ENCODE results near the gene ZBTB25.

Gene ZBTB25

DNA sequence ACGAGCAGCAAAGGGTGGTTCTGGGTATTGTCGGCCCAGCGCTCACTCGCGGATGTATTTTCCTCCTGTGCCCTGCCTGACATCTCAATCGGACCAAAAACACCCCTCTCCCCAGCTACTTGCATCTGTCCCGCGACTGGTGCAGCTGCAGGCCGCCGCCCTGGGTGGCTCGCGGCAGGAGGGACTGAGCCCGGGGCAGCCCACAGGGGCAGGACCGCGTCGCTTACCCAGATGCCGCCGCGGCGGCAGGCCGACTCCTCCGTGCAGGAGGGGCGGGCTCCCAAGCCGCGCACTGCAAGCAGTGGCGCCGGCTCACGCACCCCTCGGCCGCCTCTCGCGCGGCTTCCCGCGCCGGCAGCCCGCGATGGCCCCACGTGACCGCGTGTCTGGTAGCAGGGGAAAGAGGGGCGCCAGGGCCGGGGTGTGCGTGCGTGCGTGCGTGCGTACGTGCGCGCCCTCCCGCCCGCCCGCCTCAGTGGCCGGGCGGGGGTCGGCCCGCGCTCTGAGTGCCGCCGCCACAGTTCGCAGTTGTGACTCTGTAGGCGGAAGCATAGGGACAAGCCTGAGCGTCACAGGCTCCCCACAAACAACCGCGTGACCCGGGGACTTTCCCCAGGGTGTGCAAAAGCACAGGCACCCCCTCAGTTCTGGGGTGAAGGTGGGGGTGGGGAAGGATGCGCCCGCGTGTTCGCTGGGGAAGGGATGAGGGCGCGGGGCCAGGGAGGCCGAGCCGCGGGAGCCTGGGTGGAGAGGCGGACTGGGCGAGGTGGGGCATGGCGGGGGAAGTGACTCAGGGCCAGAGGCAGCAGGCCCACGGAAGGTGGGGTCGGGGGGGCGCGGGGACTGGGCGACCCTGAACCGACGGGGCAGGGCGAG lies at the start of gene ZBTB25:
Gene ZBTB25 (minus strand): TSS at position 405 of the 876 bp plus-strand sequence. CDS start 13,305 bp downstream, outside the sequence.
- Mint-ChIP-seq H3K27ac (peak within 1 kb of the TSS; percentile 100), H3K27me3 (ENCODE audit: low read depth, poor library complexity) (no peaks in the 10 kb centered on the region), H3K36me3 (ENCODE audit: low read depth) (no peaks in the 10 kb centered on the region), H3K4me1 (peaks cover 69% of the 10 kb centered on the region), H3K9me3 (no peaks in the 10 kb centered on the region), H3K4me3 (peak within 1 kb of the TSS; percentile 91)
- TF ChIP-seq, protein P1, sequence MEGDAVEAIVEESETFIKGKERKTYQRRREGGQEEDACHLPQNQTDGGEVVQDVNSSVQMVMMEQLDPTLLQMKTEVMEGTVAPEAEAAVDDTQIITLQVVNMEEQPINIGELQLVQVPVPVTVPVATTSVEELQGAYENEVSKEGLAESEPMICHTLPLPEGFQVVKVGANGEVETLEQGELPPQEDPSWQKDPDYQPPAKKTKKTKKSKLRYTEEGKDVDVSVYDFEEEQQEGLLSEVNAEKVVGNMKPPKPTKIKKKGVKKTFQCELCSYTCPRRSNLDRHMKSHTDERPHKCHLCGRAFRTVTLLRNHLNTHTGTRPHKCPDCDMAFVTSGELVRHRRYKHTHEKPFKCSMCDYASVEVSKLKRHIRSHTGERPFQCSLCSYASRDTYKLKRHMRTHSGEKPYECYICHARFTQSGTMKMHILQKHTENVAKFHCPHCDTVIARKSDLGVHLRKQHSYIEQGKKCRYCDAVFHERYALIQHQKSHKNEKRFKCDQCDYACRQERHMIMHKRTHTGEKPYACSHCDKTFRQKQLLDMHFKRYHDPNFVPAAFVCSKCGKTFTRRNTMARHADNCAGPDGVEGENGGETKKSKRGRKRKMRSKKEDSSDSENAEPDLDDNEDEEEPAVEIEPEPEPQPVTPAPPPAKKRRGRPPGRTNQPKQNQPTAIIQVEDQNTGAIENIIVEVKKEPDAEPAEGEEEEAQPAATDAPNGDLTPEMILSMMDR (IDR thresholded peaks at IDR 0.05) = no peak
- peak; percentile 85 for DNase-seq

DNA sequence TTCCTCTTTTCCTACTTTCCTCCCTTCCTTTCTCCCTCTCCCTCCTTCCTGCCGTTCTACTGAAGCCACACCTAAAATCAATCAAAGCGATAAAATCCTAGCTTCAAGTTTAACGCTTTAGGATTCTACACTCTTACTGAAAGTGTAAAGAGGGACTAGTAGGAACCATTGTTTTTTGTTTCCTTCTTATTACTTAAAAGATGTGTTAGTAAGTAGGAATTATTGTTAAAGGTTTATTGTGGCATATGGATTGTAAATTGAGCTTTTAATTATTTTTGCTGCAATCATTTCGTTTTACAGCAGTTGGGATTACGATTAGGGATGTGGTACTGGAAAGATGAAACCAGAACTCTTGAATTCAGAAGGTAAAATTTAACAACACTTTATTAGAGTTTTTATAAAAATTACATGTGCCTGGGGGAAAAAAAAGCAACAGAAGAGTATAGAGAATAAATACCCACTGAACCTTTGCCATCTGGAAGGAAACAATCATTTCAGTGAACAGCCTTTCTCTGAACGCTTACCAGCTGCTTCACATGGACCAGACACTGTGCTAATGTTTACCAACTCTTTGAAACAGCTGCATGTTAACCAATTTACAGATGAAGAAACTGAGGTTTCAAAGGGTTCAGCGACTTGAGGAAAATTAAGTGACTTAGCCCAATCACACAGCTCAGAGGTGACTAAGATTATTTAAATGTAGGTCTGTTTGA lies 47.1 kb upstream of the ZBTB25 start:
- Mint-ChIP-seq H3K4me3 (peak overlapping the region; percentile 51), H3K27ac (no peak overlapping the region), H3K9me3 (no peaks in the 10 kb centered on the region), H3K36me3 (ENCODE audit: low read depth) (no peaks in the 10 kb centered on the region), H3K27me3 (ENCODE audit: low read depth, poor library complexity) (peaks cover 47% of the 10 kb centered on the region), H3K4me1 (peaks cover 9% of the 10 kb centered on the region)
- TF ChIP-seq, protein P1 (IDR thresholded peaks at IDR 0.05) = no peak
- no peak for DNase-seq

- no peak within 1 kb of the TSS for H3K27ac Mint-ChIP-seq
- TF ChIP-seq, protein P1 (IDR thresholded peaks at IDR 0.05) = no peak
- DNase-seq = peak; percentile 45
- H3K4me3 Mint-ChIP-seq = peak within 1 kb of the TSS; percentile 54
- no peaks in the 10 kb centered on the region for H3K9me3 Mint-ChIP-seq
- peaks cover 47% of the 10 kb centered on the region for H3K27me3 Mint-ChIP-seq (ENCODE audit: low read depth, poor library complexity)
- no peaks in the 10 kb centered on the region for H3K36me3 Mint-ChIP-seq (ENCODE audit: low read depth)
- H3K4me1 Mint-ChIP-seq = peaks cover 13% of the 10 kb centered on the region
Observed at GRCh38 chr14:64549791-64550620, 46.4 kb upstream of the ZBTB25 start, which contains the start of gene PPP1R36. TSS of gene PPP1R36 (plus strand) at chr14:64549961. CDS start at chr14:64549998, 37 bp downstream.

GRCh38 chr14:64549016-64549415 lies 45.4 kb upstream of the ZBTB25 start:
- TF ChIP-seq, protein P1 (IDR thresholded peaks at IDR 0.05) = no peak
- DNase-seq = no peak
- no peaks in the 10 kb centered on the region for H3K36me3 Mint-ChIP-seq (ENCODE audit: low read depth)
- peak overlapping the region; percentile 54 for H3K4me3 Mint-ChIP-seq
- H3K4me1 Mint-ChIP-seq = peaks cover 23% of the 10 kb centered on the region
- H3K27me3 Mint-ChIP-seq (ENCODE audit: low read depth, poor library complexity) = peaks cover 47% of the 10 kb centered on the region
- H3K27ac Mint-ChIP-seq = no peak overlapping the region
- H3K9me3 Mint-ChIP-seq = no peaks in the 10 kb centered on the region

GRCh38 chr14:64544607-64545312 lies 41.1 kb upstream of the ZBTB25 start:
- peaks cover 33% of the 10 kb centered on the region for H3K9me3 Mint-ChIP-seq
- H3K4me1 Mint-ChIP-seq = peaks cover 20% of the 10 kb centered on the region
- no peak overlapping the region for H3K4me3 Mint-ChIP-seq
- TF ChIP-seq, protein P1 (IDR thresholded peaks at IDR 0.05) = no peak
- peaks cover 19% of the 10 kb centered on the region for H3K36me3 Mint-ChIP-seq (ENCODE audit: low read depth)
- H3K27me3 Mint-ChIP-seq (ENCODE audit: low read depth, poor library complexity) = peaks cover 26% of the 10 kb centered on the region
- DNase-seq = no peak
- no peak overlapping the region for H3K27ac Mint-ChIP-seq
